ENCODE measurements around the gene ATOH1.

ATOH1 gene

GRCh38 chr4:93835929-93836328, 7.4 kb downstream of the ATOH1 start:
- DNase-seq (ENCODE audit: low read depth), result no peak

GRCh38 chr4:93839704-93840103, 11.2 kb downstream of the ATOH1 start:
- no peak for DNase-seq (ENCODE audit: low read depth)

- DNase-seq (ENCODE audit: low read depth), result no peak
These were observed 13.3 kb downstream of the ATOH1 start for GRCh38 chr4:93841803-93842345.

GRCh38 chr4:93842601-93843252, 14.2 kb downstream of the ATOH1 start:
- no peak for DNase-seq (ENCODE audit: low read depth)

GRCh38 chr4:93843772-93844171, 15.2 kb downstream of the ATOH1 start:
- DNase-seq (ENCODE audit: low read depth), result no peak

- no peak for DNase-seq (ENCODE audit: low read depth)
These were observed 24.1 kb downstream of the ATOH1 start for GRCh38 chr4:93852680-93853079.

GRCh38 chr4:93855926-93856325, 27.4 kb downstream of the ATOH1 start:
- DNase-seq (ENCODE audit: low read depth), result no peak

- DNase-seq (ENCODE audit: low read depth), result no peak
These were observed 37.1 kb downstream of the ATOH1 start for GRCh38 chr4:93865650-93866049.

- DNase-seq (ENCODE audit: low read depth), result no peak
These were observed 39.0 kb downstream of the ATOH1 start for GRCh38 chr4:93867416-93868001.

GRCh38 chr4:93870876-93871458, 42.4 kb downstream of the ATOH1 start:
- no peak for DNase-seq (ENCODE audit: low read depth)

- no peak for DNase-seq (ENCODE audit: low read depth)
These were observed 48.2 kb downstream of the ATOH1 start for GRCh38 chr4:93876754-93877153.

GRCh38 chr4:93878566-93878965, 50.0 kb downstream of the ATOH1 start:
- DNase-seq (ENCODE audit: low read depth), result no peak

- DNase-seq (ENCODE audit: low read depth), result no peak
These were observed 51.4 kb downstream of the ATOH1 start for GRCh38 chr4:93879919-93880318.
